HCT116 (cell line): ENCODE data around the gene P4HB. TPM values are rescaled to one million over a fixed set of nuclear protein-coding genes. Genes with fewer than 3 reads are reported as not detected.

Source experiments
- ATAC-seq: fragments of 200-7000 bp; cut with Tn5 transposase; 2 replicates; pipeline ENCODE4 v1.9.1; 2020; ENCODE audit warnings: mild to moderate bottlenecking, moderate library complexity
- BruUV-seq: library from RNA; stranded (reverse); fragments of 400-500 nt; replicated peaks from 2 replicates; lab custom pipeline; 2021; lab: Mats Ljungman, UMichigan
- CTCF ChIA-PET: fragments of 300-600 bp; sonication (Branson Sonifier 250); formaldehyde crosslinking; loops from one replicate; lab custom pipeline; 2021; ENCODE audit warnings: antibody characterized with exemption; lab: Charles Lee
- POLR2A ChIA-PET: fragments of 300-600, 350-600 bp; sonication (Branson Sonifier 250); formaldehyde crosslinking; loops from one replicate; lab custom pipeline; 2021; ENCODE audit warnings: antibody characterized with exemption; lab: Charles Lee
- RAD21 ChIA-PET, 2 experiments: fragments of 300-600 bp; sonication (Branson Sonifier 250); formaldehyde crosslinking; loops; one replicate each; lab custom pipeline; 2023; ENCODE audit warnings: low total read pairs in 2 of 2; ENCODE audit not compliant: uncharacterized antibody in 2 of 2, unreplicated experiment in 2 of 2, low non-redundant PET in 1 of 2; lab: Charles Lee
- DNase-seq: peaks from one replicate; pipeline ENCODE4 v3.0.0-alpha.2; 2010; ENCODE audit warnings: low read depth, low spot score
- H2AFZ ChIP-seq: fragments of 200-600 bp; shearing (Covaris generic), sonication (generic); 2 replicates; pipeline ENCODE4 v1.6.1; 2017; ENCODE audit warnings: low read depth, mixed run types, mixed read lengths, antibody characterized with exemption, low read length; ENCODE audit not compliant: poor library complexity, severe bottlenecking
- H3K27ac ChIP-seq: 2 replicates; pipeline ENCODE4 v1.5.1; 2012; ENCODE audit warnings: low read depth, low read length
- H3K27me3 ChIP-seq: fragments of 200-600 bp; sonication (generic); 2 replicates; pipeline ENCODE4 v1.6.1; 2016; ENCODE audit warnings: mixed run types, low read length, mixed read lengths; ENCODE audit not compliant: insufficient read depth
- H3K36me3 ChIP-seq, 2 experiments: fragments of 200-500 bp in 1 of 2; fragments of 200-600 bp in 1 of 2; sonication (Bioruptor generic) in 1 of 2; sonication (generic) in 1 of 2; 2 replicates each; pipeline versions ENCODE4 v1.5.1 to v1.6.1; 2014 to 2016; ENCODE audit warnings: low read length in 2 of 2, inconsistent platforms in 1 of 2, mixed read lengths in 1 of 2, mixed run types in 1 of 2; ENCODE audit not compliant: insufficient read depth in 2 of 2, control insufficient read depth in 1 of 2
- H3K4me1 ChIP-seq, 2 experiments: fragments of 200-600 bp in 1 of 2; sonication (generic) in 1 of 2; 2 replicates each; pipeline versions ENCODE4 v1.5.1 to v1.6.1; 2012 to 2017; ENCODE audit warnings: low read length in 2 of 2, inconsistent platforms in 1 of 2, mild to moderate bottlenecking in 1 of 2, mixed read lengths in 1 of 2, mixed run types in 1 of 2, moderate library complexity in 1 of 2; ENCODE audit not compliant: insufficient read depth in 2 of 2, control insufficient read depth in 1 of 2
- H3K4me2 ChIP-seq: fragments of 200-600 bp; sonication (generic); 2 replicates; pipeline ENCODE4 v1.6.1; 2017; ENCODE audit warnings: mixed run types, low read length, mixed read lengths
- H3K4me3 ChIP-seq, 2 experiments: fragments of 200-600 bp in 1 of 2; sonication (generic) in 1 of 2; replicated peaks in 1 of 2; 2 replicates each; pipeline ENCODE4 v1.5.1; 2011 to 2016; ENCODE audit warnings: low read length in 2 of 2, control low read depth in 1 of 2, low read depth in 1 of 2, mild to moderate bottlenecking in 1 of 2, mixed read lengths in 1 of 2, mixed run types in 1 of 2
- H3K79me2 ChIP-seq: fragments of 200-600 bp; sonication (generic); 2 replicates; pipeline ENCODE4 v1.6.1; 2017; ENCODE audit warnings: mild to moderate bottlenecking, mixed run types, low read length, moderate library complexity, mixed read lengths; ENCODE audit not compliant: insufficient read depth
- H3K9ac ChIP-seq: fragments of 200-600 bp; sonication (generic); 2 replicates; pipeline ENCODE4 v1.6.1; 2016; ENCODE audit warnings: low read length, mixed read lengths
- H3K9me2 ChIP-seq: fragments of 200-600 bp; sonication (generic), shearing (Covaris generic); 2 replicates; pipeline ENCODE4 v1.6.1; 2017; ENCODE audit warnings: mixed run types, mild to moderate bottlenecking, moderate library complexity; ENCODE audit not compliant: insufficient read depth
- H3K9me3 ChIP-seq, 2 experiments: fragments of 200-500 bp in 1 of 2; fragments of 200-600 bp in 1 of 2; sonication (Bioruptor generic) in 1 of 2; sonication (generic) in 1 of 2; 2 replicates each; pipeline ENCODE4 v1.6.1; 2014 to 2017; ENCODE audit warnings: low read length in 2 of 2, mixed read lengths in 2 of 2, inconsistent platforms in 1 of 2, low read depth in 1 of 2, mild to moderate bottlenecking in 1 of 2, mixed run types in 1 of 2, moderate library complexity in 1 of 2; ENCODE audit not compliant: control insufficient read depth in 1 of 2, insufficient read depth in 1 of 2
- H4K20me1 ChIP-seq: fragments of 200-600 bp; sonication (generic), shearing (Covaris generic); 2 replicates; pipeline ENCODE4 v1.6.1; 2017; ENCODE audit warnings: mixed run types, mild to moderate bottlenecking, moderate library complexity; ENCODE audit not compliant: insufficient read depth
- MAX ChIP-seq: IDR thresholded peaks from 2 replicates; pipeline ENCODE4 v1.6.1; 2012
- POLR2AphosphoS5 ChIP-seq: IDR thresholded peaks from 2 replicates; pipeline ENCODE4 v1.6.1; 2011; ENCODE audit warnings: mild to moderate bottlenecking, low read depth, low read length, moderate library complexity
- REST ChIP-seq: IDR thresholded peaks from 2 replicates; pipeline ENCODE4 v1.6.1; 2012; ENCODE audit warnings: low read depth
- SIN3A ChIP-seq: IDR thresholded peaks from 2 replicates; pipeline ENCODE4 v1.6.1; 2012; ENCODE audit warnings: low read depth
- SRF ChIP-seq: IDR thresholded peaks from 2 replicates; pipeline ENCODE4 v1.6.1; 2012; ENCODE audit warnings: low read depth
- TCF7L2 ChIP-seq: IDR thresholded peaks from 2 replicates; pipeline ENCODE4 v1.7.0; 2011; ENCODE audit warnings: borderline replicate concordance, inconsistent platforms; ENCODE audit not compliant: insufficient read depth, insufficient read length; ENCODE audit errors: extremely low read depth
- ZFX ChIP-seq: fragments of 450-650 bp; IDR thresholded peaks from 2 replicates; pipeline ENCODE4 v1.6.1; 2017
- ZNF274 ChIP-seq: fragments of 200-500 bp; sonication (Bioruptor generic); IDR thresholded peaks from 2 replicates; pipeline ENCODE4 v1.6.1; 2014; ENCODE audit warnings: mild to moderate bottlenecking, low read depth, low read length, inconsistent platforms
- intact Hi-C: fragments of 100-400 bp; cut with micrococcal nuclease; formaldehyde crosslinking; loops from 2 replicates; pipeline ENCODE4 v1.10.0; 2022
- total RNA-seq: library from RNA; stranded (reverse); gene quantifications from one replicate; pipeline ENCODE4 v1.2.1, GENCODE V29; 2021; ENCODE audit not compliant: unreplicated experiment

P4HB gene
- total RNA-seq, 1 experiment from 2014 or later = 1,043 TPM

- no peak for TF ChIP-seq REST
- no peak for TF ChIP-seq SRF
- TF ChIP-seq ZFX = no peak
- TF ChIP-seq ZNF274 = no peak
- no peak for TF ChIP-seq MAX
- no peak for TF ChIP-seq SIN3A
- TF ChIP-seq, all 23 proteins: peak for 0
These were observed 25.1 kb upstream of the P4HB start (continued) for GRCh38 chr17:81885454-81885853.

- Histone ChIP-seq H3K9ac (no peak overlapping the region), H3K27ac (peak overlapping the region; percentile 16; the same call in 1 of the 2 replicates), H4K20me1 (peaks cover 7% of the 10 kb centered on the region; the same call in 1 of the 2 replicates), H3K79me2 (peaks cover 88% of the 10 kb centered on the region), H3K36me3 (peaks cover 43 to 88% of the 10 kb centered on the region in 2 experiments), H3K9me2 (no peaks in the 10 kb centered on the region), H3K27me3 (no peaks in the 10 kb centered on the region), H2AFZ (no peak overlapping the region), H3K9me3 (no peaks in the 10 kb centered on the region), H3K4me1 (peaks cover 6 to 21% of the 10 kb centered on the region in 2 experiments), H3K4me2 (no peak overlapping the region), H3K4me3 (no peak overlapping the region)
- BruUV-seq = no TSS peak
- ATAC-seq = peak; percentile 7; the same call in 1 of the 2 replicates
- intact Hi-C loops = no loop called here
- ChIA-PET RAD21 (no interaction called here), CTCF (no interaction called here), POLR2A (interaction anchor here (0.9 to 1.3 kb wide), 2 partner anchors 12 to 18 kb away, joined by 3 read pairs; no protein-coding TSS in a partner anchor)
- DNase-seq = no peak
- no peak for TF ChIP-seq TCF7L2
- TF ChIP-seq POLR2AphosphoS5 = 0 out of 2 replicates have a peak, but pooled peaks have one; percentile 4
These were observed 24.6 kb upstream of the P4HB start for GRCh38 chr17:81884968-81885367.
